Medulla oblongata (tissue), 1 donor: ENCODE data around the gene EPHA6.
"Not testable (repeated sequence)": the region's sequence is repeated elsewhere in the genome, so short reads cannot be mapped to it uniquely, and the experiment has no call there.

ENCODE experiments used
- DNase-seq: peaks from one replicate; pipeline ENCODE4 v3.0.0-alpha.2; 2015; ENCODE audit errors: extremely low spot score

EPHA6 gene

DNA sequence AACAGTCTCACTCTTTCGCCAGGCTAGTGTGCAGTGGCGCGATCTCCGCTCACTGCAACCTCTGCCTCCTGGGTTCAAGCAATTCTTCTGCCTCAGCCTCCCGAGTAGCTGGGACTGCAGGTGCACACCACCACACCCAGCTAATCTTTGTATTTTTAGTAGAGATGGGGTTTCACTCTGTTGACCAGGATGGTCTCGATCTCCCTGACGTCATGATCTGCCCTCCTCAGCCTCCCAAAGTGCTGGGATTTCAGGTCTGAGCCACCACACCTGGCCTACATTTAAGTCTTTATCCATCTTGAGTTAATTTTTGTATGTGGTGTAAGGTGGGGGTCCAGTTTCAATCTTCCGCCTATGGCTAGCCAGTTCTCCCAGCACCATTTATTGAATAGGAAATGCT is 211.2 kb downstream of the EPHA6 start:
- not testable (repeated sequence) for DNase-seq

DNA sequence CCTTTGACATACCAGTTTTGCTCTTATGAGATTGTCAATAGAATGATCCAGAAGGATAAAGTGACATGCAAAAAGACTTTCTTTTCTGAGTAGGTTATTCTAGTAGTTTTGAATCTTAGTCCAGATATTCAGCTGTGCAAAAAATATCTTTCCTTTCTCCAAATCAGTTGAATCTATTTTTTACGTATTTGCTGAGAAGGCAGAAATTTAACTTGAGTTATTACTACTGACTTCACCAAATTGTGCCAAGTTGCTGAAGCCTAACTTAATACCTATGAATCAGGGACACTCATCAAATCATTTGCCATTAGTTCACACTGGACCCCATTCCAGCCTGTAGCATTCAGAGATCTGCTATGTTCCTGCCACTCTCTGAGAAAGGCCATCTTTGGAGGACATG is 215.6 kb downstream of the EPHA6 start:
- DNase-seq, result no peak

DNA sequence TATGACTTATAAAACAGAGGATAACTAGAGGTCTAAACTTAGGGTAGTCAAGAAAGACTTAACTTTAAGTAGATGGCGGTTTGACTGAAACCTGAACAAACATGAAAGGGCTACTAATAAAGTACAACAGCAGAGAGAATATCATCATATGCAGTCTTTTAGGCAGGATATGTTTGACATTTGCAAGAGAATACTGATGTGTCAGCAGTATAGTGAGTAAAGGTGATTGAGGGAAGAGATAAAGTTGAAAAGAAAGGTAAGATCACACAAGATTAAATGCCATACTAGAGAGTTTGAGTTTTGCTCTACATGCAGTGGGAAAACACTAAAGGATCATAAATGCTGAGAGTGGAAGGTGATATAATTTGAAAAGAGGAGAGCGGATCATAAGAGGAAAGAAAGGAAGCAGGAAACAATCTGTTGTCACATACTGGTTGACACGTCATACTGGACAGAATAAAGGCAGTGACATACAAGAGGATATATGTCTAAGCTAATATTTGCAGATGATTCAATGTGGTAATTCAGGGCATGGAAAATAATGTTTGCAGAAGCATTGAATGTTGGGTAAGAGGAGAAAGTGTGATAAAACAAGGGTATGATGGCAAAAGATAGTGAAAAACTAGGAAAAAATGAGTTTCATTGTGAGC is 223.0 kb downstream of the EPHA6 start:
- no peak for DNase-seq

DNA sequence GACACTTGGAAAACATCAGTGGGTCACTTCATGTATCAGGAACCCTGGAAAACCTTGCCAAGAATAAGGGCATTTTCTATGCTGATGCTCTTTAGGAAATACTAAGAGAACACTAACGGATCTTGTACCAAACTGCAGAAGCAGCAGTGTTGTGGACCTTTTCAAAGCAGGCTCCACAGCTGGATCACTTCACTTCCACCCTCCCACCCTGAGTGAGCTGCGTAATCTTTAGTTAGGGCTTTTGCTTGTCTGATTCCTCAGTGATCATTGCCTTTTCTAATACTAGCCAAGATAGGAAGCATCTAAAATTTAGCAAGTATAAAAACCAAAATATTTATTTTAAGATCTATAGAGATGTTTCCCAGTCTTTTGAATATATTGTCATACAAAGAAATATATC is 229.0 kb downstream of the EPHA6 start:
- DNase-seq, result no peak

DNA sequence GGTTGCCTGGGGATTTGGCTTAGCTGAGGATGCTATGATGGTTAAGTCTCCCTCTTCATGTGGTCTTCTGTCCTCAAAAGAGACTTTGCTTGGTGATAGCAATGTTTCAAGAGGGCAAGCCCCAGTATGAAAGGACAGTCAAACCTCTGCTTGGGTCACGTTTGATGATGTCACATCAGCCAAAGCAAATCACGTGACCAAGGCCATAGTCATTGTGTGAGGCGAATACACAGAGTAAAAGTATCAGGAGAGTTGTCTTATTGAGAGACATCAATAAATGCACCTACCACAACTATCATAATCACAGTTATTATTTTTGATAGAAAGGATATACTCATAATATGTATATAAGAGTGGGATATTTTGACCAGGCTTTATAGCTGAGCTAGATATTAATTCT is 243.0 kb downstream of the EPHA6 start:
- no peak for DNase-seq

DNA sequence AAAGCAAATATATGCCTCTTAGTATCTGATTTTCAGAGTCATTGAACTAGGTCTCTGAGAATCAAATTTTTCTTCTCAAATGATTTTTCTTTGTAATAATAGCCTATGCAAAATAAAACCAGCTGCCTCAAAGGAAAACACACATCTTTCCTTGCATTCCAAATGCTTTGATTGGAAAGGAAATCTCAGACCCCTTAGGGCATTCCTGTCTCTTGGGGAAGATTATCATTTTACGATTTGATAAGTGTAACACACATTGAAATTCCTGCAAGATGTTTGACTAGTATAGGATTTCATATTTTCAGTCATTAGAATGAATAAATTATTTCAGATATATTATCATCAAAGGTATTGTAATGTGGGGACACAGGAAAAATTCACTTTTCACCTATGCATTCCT is 244.8 kb downstream of the EPHA6 start:
- no peak for DNase-seq

DNA sequence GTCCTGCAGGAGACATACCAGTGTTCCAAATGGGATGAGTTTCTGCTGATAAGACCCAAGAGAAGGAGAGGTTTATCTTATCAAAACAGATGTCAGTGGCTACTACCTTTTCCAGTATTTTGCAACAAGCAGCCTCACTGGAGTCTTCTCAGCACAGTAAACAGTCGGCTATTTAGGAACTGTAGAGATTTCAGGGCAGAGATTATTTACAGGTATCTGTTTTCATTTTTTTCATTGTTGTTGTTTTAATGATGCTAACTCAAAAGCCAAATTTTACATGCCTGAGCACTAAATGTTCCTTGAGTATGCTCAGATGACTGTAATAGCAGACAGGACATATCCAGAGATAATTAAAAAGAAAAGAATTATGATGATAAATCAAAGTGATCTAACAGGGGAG is 252.1 kb downstream of the EPHA6 start:
- no peak for DNase-seq

DNA sequence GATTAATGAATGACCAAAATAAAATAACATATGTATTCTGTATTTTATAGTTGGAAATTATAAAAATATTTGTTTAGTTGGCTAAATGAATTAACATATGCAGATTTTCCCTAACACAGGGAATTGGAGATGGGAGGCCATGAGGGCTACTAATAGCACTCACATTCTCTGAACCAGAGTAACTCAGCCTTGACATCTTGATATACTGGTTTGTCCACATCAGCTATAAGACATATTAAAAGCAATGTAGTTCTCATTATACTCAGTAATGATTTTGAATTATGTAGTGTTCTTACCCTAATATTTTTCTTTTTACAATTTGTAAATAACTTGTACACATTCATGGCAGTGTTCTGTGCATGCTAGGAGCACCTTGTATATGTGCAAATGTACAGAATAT is 255.9 kb downstream of the EPHA6 start:
- DNase-seq, result no peak

DNA sequence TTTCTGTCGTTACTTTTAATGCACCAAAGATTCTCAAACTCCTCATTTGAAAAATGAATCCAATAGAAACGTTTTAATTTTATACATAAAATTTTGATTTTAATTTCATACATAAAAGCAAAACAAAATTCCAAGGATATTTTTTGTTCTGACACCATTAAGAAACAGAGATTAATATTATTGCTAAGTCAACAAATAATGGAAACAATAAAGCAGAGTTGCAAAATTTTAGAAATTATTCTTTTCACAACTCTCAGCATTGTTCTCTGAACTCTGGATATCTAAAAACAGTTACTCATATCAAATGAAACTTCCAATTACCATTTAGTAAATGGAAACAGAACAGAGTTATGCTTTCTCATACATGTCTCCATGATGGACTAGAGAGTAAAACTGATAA is 260.2 kb downstream of the EPHA6 start:
- DNase-seq, result no peak

DNA sequence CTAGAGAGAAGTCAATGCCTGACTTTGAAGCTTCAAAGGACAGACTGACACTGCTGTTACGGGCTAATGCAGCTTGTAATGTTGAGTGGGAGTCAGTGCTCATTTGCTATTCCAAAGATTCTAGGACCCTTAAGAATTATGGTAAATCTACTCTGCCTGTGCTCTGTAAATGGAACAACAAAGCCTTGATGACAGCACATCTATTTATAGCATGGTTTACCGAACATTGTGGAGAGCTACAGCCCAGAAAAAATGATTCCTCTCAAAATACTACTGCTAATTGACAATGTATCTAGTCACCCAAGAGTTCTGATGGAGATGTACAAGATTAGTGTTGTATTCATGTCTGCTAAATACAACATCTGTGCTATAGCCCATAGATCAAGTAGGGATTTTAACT is 262.3 kb downstream of the EPHA6 start:
- DNase-seq, result no peak

DNA sequence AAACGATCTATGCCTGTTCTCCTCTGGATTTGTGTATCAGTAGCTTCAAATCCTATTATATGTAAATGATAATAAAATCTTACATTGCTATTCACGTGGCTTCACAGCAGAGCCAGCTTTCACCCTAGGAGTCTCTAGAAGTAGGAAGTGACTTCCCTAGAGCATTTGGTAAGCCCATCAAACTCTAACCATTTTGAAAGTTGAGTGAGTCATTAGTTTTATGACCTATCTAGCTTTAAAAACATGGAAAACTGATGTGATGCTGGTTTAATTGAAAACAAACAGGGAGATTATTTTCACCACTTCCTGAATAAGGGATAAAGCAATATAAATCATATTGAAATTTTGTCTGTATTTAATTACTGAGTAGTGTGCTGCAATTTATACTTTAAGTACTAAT is 275.2 kb downstream of the EPHA6 start:
- no peak for DNase-seq

DNA sequence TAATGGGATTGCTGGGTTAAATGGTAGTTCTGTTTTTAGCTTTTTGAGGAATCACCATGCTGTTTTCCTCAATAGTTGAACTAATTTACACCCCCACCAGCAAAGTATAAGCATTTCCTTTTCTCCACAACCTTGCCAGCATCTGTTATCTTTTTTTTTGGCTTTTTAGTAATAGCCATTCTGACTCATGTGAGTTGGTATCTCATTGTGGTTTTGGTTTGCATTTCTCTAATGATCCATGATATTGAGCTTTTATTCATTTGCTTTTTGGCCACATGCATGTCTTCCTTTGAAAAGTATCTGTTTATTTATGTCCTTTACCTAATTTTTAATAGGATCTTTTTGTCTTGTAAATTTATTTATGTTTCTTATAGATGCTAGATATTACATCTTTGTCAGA is 288.2 kb downstream of the EPHA6 start:
- DNase-seq, result no peak

DNA sequence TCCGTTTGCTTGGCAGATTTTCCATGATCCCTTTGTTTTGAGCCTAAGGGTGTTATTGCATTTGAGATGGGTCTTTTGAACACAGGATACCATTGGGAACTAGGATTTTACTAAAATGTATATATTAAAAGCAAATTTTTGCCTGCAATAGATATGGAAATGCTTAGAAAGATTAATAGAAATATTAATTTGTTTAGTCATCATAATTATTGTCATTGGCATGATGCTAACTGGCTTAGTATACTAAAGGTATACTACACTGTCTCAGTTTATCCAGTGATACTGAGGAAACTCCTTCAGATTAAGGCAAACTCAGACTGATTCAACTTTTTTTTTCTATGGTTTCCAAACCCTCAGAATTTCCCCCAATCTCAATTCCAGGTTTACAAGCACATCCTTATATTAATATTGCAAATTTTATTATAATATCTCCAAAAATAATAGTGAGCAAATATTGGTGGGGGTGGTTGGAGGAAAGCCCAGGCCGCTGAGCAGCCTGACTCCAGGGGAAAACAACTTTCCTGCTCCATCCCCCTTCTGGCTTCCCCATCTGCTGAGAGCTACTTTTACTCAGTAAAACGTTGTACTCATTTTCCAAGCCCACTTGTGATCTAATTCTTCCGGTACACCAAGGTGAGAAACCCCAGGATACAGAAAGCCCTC is 291.7 kb downstream of the EPHA6 start:
- DNase-seq, result no peak

DNA sequence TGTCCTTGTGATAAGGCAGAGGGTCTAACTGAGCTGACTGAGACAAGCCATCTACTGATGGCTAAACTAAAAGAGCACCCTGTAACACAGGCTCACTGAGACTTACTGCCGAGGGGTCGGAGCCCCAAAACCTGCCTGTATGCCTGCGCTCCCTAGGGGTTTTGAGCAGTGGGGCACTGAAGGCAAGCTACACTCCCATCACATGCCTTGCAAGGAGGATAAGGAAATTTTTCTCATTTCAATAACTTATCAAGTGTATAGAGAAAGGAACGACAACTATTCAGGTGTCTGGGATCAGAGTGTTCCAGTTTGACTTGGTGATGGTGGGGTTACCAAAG is 292.2 kb downstream of the EPHA6 start:
- no peak for DNase-seq

DNA sequence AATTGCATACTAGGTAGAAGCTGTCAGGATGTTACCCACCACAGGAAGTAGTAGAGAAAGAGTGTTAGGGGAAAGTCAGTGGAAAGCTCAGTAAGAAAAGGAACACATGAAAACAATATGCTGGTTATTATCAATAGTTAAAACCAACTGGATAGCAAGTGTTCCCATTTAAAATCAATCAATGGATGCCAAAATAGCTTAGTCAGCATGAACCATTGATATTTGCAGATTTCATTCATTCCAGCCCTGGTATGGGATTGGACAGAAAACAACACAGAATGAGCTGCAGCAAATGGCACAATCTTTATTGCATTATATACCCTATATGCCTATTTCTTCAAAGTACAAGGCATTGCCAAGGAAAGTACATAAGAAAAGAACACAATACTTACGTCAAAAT is 293.7 kb downstream of the EPHA6 start:
- DNase-seq, result no peak

DNA sequence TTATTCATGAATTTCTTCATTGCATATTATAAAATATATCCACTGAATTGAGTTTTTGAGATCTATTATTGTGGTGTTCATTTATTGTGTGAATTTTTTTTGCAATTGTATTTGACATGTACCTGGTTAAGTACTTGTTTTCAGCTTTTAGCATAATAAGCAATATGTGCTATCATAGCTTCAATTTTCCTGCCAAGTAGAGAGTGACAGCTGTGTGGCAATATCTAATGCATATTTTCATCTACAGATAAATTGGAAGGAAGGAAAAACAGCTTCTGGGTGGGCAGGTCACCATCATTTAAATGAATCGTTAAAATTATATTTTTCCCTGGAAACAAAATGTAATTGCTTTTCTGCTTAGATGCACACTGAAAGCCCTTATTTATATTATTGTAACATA is 296.9 kb downstream of the EPHA6 start:
- no peak for DNase-seq

DNA sequence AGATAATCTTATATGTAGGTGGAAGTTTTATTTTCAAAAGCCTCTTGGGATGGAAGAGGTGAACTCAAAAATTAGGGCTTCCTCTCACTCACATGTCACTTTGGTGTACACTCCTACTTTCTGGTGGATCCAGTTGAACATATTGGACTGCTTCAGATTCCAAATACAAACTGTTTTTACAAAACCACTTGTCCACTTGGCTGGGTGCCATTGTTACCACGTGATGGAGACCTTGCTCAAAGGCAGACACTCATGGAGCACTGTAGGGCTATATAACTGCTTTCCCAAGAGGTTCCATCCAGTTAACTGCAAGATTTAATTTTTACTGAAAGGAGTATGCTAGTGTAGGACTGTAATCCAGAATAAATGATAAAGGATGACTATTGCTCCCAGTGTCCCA is 307.0 kb downstream of the EPHA6 start:
- DNase-seq, result no peak

DNA sequence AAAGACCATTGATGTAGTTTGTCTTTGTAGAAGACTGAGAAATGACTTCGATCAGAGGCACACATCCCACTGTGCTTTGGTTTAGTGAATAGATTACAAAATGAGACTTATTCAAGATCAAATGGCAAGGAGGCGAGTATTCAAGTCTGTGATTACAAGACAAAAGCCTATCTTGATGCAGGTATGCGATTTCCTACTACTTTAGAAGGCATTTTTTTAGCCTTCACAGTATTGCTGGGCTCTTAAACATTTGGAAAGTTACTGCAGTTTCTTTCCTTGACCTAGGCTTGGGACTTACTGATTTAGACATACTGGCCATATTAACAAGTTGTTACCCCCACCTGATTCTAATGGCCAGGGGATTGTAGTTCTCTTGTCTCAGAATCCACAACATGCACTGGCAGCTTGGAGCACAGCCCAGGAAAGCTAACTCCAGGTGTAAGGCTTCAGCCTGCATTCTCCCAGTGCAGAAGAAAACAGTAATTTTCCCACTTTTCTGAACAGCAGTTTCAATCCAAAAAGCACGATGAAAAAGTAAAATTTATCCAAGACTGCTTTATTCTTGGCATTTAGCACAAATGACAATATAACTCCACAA is 311.6 kb downstream of the EPHA6 start:
- no peak for DNase-seq

DNA sequence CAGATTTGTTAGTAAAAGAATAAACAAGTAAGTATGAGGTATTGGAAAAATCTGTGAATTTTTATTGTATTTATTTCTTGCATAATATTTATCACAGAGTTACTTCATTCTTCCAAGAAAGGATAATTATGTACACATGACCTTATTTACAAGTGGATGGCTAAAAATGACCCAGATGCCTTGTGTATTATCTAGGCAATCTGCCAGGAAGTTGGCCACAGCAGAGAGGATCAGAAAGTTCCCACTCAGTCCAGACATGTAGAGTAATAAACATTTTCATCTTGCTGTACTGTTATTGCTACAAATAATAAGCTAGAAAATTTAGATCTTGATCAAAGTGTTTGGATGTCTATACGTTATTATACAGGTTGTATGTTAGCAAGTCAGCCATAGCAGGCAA is 317.1 kb downstream of the EPHA6 start:
- DNase-seq, result no peak

DNA sequence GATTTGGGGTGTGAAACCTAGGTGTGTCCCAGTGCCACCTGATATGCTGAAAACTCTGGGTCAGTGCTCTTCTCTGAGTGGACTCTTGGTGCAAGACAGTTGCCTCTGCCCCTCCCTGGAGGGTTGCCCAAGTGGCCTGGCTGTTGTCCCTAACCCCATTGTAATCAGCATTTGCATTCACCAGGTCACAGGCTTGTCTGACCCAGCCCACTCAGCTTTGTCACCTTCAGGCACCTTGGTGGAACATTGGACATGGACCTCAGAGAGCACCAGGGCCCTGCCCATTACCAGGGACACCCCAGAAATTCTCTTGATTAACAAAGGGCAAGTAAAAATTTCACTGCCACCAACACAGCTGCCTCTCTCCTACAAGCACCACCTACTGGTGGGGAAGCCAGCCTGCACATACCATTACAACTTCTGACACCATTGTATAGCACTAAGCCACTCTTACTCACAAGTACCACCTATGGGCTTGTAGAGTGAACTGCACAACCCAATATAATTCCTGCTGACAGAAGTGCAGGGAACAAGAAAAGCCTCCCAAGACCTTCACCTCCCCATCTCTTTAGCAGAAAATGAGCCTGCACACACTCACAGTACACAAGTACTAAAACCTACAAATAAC is 324.6 kb downstream of the EPHA6 start:
- no peak for DNase-seq

DNA sequence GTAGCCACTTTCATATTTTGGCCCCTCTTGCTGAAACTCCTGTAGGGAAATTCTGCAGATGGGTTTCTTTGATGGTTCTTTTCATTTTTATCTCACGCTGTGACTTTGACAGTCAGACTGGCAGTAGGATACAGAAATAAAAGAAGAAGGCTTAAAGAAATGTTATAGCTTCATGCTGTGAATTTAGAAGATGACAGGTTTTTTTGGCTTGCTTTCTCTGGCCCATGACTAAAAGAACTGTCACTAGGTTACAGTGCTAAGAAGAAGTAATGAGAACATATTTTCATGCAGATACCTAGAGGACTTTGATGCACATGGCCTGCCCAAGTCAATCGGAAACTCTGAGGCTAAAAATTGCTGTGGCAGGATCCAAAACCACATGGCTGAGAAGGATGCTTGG is 334.5 kb downstream of the EPHA6 start:
- no peak for DNase-seq

DNA sequence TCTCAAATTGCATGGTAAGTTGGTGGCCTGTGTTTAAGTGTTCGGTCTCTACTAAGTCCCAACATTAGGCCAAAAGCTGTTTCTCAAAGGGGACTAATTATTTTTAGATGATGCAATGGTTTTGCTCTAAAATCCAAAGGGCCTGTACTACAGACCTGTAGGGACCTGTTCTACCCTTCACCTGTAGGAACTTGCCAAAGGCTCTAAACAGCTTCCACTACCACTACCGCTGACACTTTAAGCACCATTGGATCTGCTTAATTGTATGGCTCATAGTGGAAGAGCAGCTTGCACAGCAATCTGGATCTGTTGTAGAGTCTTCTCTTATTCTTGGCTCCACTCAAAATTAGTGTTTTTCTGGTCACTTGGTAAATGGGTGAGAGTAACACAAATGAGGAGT is 346.8 kb downstream of the EPHA6 start:
- DNase-seq, result no peak

DNA sequence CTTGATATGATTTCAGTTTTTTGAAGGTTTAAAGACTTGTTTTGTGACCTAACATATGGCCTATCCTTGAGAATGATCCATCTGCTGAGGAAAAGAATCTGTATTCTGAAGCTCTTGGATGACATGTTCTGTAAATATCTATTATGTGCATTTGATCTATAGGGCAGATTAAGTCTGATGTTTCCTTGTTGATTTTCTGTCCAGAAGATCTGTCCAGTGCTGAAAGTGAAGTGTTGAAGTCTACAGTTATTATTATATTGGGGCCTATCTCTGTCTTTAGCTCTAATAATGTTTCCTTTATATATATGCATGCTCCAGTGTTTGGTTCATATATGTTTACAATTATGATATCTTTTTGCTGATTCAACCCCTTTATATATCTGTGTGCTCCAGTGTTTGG is 362.8 kb downstream of the EPHA6 start:
- DNase-seq, result no peak
